H1 (cell line): ENCODE results near the gene FAM53B. TPM values are rescaled to one million over a fixed set of nuclear protein-coding genes. Genes with fewer than 3 reads are reported as not detected.

ENCODE experiments used
- CTCF ChIP-seq, 3 experiments: IDR thresholded peaks; 1 replicate in 2 of 3; 2 replicates in 1 of 3; pipeline versions ENCODE4 v1.5.1 to v1.6.1; 2011; ENCODE audit warnings: low read length in 3 of 3, mild to moderate bottlenecking in 3 of 3, inconsistent platforms in 2 of 3, low read depth in 1 of 3, moderate library complexity in 1 of 3; ENCODE audit not compliant: insufficient read depth in 1 of 3; ENCODE audit errors: control extremely low read depth in 1 of 3
- HDAC2 ChIP-seq, 2 experiments: fragments of 300-600 bp in 1 of 2; sonication (generic) in 1 of 2; IDR thresholded peaks; 2 replicates each; pipeline ENCODE4 v1.6.1; 2011 to 2012; ENCODE audit warnings: low read depth in 2 of 2, low read length in 2 of 2, mild to moderate bottlenecking in 2 of 2, moderate library complexity in 2 of 2, borderline replicate concordance in 1 of 2, inconsistent platforms in 1 of 2
- RXRA ChIP-seq: IDR thresholded peaks from 2 replicates; pipeline ENCODE4 v1.6.1; 2011; ENCODE audit warnings: low read depth, mild to moderate bottlenecking, low read length, moderate library complexity; ENCODE audit not compliant: insufficient read depth
- SIN3A ChIP-seq, 2 experiments: IDR thresholded peaks in 1 of 2; conservative IDR thresholded peaks in 1 of 2; 2 replicates each; pipeline ENCODE4 v1.6.1; 2011 to 2012; ENCODE audit warnings: low read length in 2 of 2, improper control_type of control experiment in 1 of 2, low read depth in 1 of 2, mild to moderate bottlenecking in 1 of 2
- SUZ12 ChIP-seq: fragments of 200-600 bp; sonication (generic); IDR thresholded peaks from 2 replicates; pipeline ENCODE4 v1.6.1; 2012; ENCODE audit warnings: mild to moderate bottlenecking, inconsistent platforms, low read length, moderate library complexity, mixed read lengths
- polyA plus RNA-seq, 7 experiments: library from polyadenylated mRNA; depleted of rRNA in 3 of 7; stranded (reverse) in 5 of 7; unstranded in 2 of 7; fragments of >200 nt in 5 of 7; fragments of 200-250 nt in 2 of 7; gene quantifications; 1 replicate in 5 of 7; 2 replicates in 1 of 7; 4 replicates in 1 of 7; pipeline versions ENCODE4 v1.2.1 to v1.2.3, GENCODE V29; 2011 to 2013; ENCODE audit warnings: missing spikeins in 2 of 7, mixed read lengths in 2 of 7
- total RNA-seq: library from RNA; stranded (reverse); fragmentation: NEBNext Ultra II Directional; extraction: Animal tissue kit (Norgen Biotek cat#: 25700); gene quantifications from 2 replicates; pipeline ENCODE4 v1.2.1, GENCODE V29; 2021
- TF ChIP-seq, protein P1 (sequence below): IDR thresholded peaks from 2 replicates; pipeline ENCODE4 v1.6.1; 2012; ENCODE audit warnings: low read length, inconsistent platforms

Gene FAM53B
- total and polyA plus RNA-seq, 2 of the 8 experiments (the other 6 are each of a cell fraction or from before 2014, with no cell fraction given): 5.3 to 14.4 TPM

- no peak for TF ChIP-seq CTCF (IDR thresholded peaks at IDR 0.05; ENCODE audit: control extremely low read depth in 1 of 3, insufficient read depth in 1 of 3, low read depth in 1 of 3, low read length in 3 of 3)
- TF ChIP-seq HDAC2 (IDR thresholded peaks at IDR 0.05; ENCODE audit: borderline replicate concordance in 1 of 2, low read depth in 2 of 2, low read length in 2 of 2): no peak
- TF ChIP-seq SUZ12: no peak
- no peak for TF ChIP-seq RXRA
- TF ChIP-seq, protein P1, sequence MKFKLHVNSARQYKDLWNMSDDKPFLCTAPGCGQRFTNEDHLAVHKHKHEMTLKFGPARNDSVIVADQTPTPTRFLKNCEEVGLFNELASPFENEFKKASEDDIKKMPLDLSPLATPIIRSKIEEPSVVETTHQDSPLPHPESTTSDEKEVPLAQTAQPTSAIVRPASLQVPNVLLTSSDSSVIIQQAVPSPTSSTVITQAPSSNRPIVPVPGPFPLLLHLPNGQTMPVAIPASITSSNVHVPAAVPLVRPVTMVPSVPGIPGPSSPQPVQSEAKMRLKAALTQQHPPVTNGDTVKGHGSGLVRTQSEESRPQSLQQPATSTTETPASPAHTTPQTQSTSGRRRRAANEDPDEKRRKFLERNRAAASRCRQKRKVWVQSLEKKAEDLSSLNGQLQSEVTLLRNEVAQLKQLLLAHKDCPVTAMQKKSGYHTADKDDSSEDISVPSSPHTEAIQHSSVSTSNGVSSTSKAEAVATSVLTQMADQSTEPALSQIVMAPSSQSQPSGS: no peak
- no peak for TF ChIP-seq SIN3A (conservative IDR thresholded peaks at IDR 0.05 in 1 of 2, IDR thresholded peaks at IDR 0.05 in 1 of 2; ENCODE audit: low read depth in 1 of 2, low read length in 2 of 2)
Observed at GRCh38 chr10:124696446-124697392, 47.5 kb downstream of the FAM53B start (continued).
